Subcutaneous adipose tissue (tissue), 4 donors: ENCODE data around the gene SLC7A5. TPM values are rescaled to one million over a fixed set of nuclear protein-coding genes. Genes with fewer than 3 reads are reported as not detected.

Source experiments
- small RNA-seq: library from RNA; depleted of rRNA; stranded (forward); fragments of <200 nt; gene quantifications from one replicate; pipeline ENCODE3, GENCODE V24; 2016
- total RNA-seq, 4 donors: library from RNA; depleted of rRNA; stranded (reverse); fragments of >200 nt; gene quantifications; one replicate each; pipeline ENCODE4 v1.1.0, GENCODE V29; 2016
- TF ChIP-seq, protein P1 (sequence below): fragments of 450-650 bp; IDR thresholded peaks from one replicate; pipeline ENCODE4 v1.5.1; 2016; ENCODE audit warnings: low read depth, mild to moderate bottlenecking, control low read depth, antibody characterized with exemption, moderate library complexity

The SLC7A5 gene
- total RNA-seq, 4 donors from 2014 or later, result 0.38 to 1.5 (median 1.2) TPM

DNA sequence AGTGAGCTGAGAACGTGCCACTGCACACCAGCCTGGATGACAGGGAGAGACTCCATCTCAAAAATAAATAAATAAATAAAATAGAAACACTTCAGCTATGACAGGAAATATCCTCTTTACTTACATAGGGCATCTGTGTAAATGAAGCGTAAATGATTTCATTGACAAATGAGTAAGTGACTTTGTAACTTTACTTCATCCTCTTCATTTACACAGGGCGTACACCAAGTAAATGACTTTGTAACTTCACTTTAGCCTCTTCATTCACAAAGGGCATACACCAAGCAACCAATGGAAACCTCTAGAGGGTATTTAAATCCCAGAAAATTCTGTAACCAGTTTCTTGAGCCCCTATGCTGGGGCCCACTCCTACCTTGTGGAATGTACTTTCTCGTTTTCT lies 87.3 kb downstream of the SLC7A5 start:
- TF ChIP-seq, protein P1, sequence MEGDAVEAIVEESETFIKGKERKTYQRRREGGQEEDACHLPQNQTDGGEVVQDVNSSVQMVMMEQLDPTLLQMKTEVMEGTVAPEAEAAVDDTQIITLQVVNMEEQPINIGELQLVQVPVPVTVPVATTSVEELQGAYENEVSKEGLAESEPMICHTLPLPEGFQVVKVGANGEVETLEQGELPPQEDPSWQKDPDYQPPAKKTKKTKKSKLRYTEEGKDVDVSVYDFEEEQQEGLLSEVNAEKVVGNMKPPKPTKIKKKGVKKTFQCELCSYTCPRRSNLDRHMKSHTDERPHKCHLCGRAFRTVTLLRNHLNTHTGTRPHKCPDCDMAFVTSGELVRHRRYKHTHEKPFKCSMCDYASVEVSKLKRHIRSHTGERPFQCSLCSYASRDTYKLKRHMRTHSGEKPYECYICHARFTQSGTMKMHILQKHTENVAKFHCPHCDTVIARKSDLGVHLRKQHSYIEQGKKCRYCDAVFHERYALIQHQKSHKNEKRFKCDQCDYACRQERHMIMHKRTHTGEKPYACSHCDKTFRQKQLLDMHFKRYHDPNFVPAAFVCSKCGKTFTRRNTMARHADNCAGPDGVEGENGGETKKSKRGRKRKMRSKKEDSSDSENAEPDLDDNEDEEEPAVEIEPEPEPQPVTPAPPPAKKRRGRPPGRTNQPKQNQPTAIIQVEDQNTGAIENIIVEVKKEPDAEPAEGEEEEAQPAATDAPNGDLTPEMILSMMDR, result no peak

DNA sequence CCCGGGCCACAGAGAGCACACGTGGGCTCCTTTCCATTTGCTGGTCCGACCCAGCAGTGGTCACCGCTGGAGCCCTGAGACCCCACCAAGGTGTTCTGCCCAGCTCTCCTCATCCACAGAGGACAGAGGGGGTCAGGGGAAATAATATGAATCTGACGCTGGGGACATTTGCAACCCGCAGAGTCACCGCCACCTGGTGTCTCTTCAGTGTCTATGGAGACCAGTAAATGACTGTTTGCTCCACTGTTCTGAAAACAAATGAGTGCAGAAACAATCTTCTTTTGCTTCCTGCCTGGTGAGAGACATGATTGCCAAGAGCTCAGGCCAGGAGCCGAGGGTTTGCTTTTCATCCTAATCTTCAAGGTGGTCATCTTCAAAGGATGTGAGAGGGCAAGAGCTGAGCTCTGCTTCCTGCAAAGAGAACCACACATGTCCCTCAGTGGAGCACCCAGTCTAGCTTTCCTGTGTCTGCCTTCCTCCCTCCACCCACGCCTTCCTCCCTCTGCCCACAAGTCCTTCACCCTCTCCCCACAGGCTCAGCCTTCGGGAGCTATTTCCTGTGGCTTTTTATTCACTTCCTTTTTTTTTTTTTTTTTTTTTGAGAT lies 88.8 kb downstream of the SLC7A5 start:
- TF ChIP-seq, protein P1, result no peak

Small RNA genes lying within 50 kb of the gene (small RNA-seq; reads per million reads assigned to genes)
- not detected for gene MIR6775

Other genes starting within 250 kb of the SLC7A5 start
- 10 to 100 TPM; 17.0 to 51.6 (median 23.2) TPM for gene KLHDC4, start 103.5 kb downstream of the SLC7A5 start, total RNA-seq
- gene CA5A, start 67.0 kb upstream of the SLC7A5 start, total RNA-seq, result not detected
- 10 to 100 TPM; 12.9 to 21.1 (median 16.9) TPM for gene BANP, start 81.9 kb upstream of the SLC7A5 start, total RNA-seq